Upper lobe of right lung (tissue), 1 donor: ENCODE measurements around the gene CMIP. TPM values are rescaled to one million over a fixed set of nuclear protein-coding genes. Genes with fewer than 3 reads are reported as not detected.

Source experiments
- ATAC-seq: fragments of 200-7000 bp; cut with Tn5 transposase; one replicate; pipeline ENCODE4 v1.9.1; 2020; ENCODE audit warnings: mild to moderate bottlenecking, moderate library complexity
- DNase-seq: peaks from one replicate; pipeline ENCODE4 v3.0.0-alpha.2; 2020
- H3K27ac ChIP-seq: fragments of 200-600 bp; one replicate; pipeline ENCODE4 v1.8.0; 2022
- H3K27me3 ChIP-seq: fragments of 200-600 bp; one replicate; pipeline ENCODE4 v1.8.0; 2022; ENCODE audit warnings: mild to moderate bottlenecking
- H3K36me3 ChIP-seq: fragments of 200-600 bp; one replicate; pipeline ENCODE4 v1.8.0; 2022
- H3K4me1 ChIP-seq: fragments of 200-600 bp; one replicate; pipeline ENCODE4 v1.8.0; 2022
- H3K4me3 ChIP-seq: fragments of 200-600 bp; one replicate; pipeline ENCODE4 v1.8.0; 2022; ENCODE audit warnings: mild to moderate bottlenecking
- H3K9me3 ChIP-seq: fragments of 200-600 bp; one replicate; pipeline ENCODE4 v1.8.0; 2022
- intact Hi-C: fragments of 100-400 bp; cut with DNase I; formaldehyde crosslinking; loops from one replicate; pipeline ENCODE4 v1.11.0; 2022
- total RNA-seq: library from RNA; stranded (reverse); fragmentation: NEBNext Ultra II Directional; extraction: Animal tissue kit (Norgen Biotek cat#: 25700); gene quantifications from one replicate; pipeline ENCODE4 v1.2.1, GENCODE V29; 2021
- TF ChIP-seq, protein P1 (sequence below): fragments of 200-600 bp; IDR thresholded peaks from one replicate; pipeline ENCODE4 v1.8.0; 2022; ENCODE audit warnings: antibody characterized with exemption
- donor health status: DM: no; HTN: yes; CAD: no; lungs with severe emphysema.

CMIP gene
- total RNA-seq, 1 donor from 2014 or later = 73.8 TPM

DNA sequence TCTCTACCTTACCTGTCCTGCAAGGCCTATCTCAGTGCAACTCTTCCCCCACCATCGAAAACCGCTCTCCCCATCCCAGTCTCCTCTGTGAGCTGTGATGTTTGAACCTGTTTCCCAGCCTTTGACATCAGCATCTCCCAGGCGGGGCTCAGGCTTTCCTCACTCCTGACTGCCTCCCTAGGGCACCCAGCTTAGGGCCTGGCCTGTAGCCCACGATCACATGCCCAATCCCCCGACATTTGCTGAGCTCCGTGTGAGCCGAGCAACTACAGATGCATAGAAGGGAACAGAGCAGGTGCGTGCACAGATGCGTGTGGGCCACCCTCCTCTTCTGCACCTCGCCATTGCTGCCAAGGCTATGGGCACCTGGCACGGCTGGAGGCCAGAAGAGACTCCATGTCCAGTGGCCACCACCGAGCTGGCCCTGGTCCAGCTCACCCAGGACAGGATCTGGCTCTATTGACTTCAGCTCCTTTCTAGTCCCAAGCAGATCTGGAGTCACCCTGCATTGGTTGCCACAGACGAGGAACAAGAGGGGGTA lies 35.5 kb upstream of the CMIP start:
- intact Hi-C loops = no loop called here
- Histone ChIP-seq H3K27ac (no peak overlapping the region), H3K9me3 (no peaks in the 10 kb centered on the region), H3K36me3 (no peaks in the 10 kb centered on the region), H3K4me1 (no peaks in the 10 kb centered on the region), H3K4me3 (no peak overlapping the region), H3K27me3 (no peaks in the 10 kb centered on the region)
- DNase-seq (no peak), ATAC-seq (no peak)
- TF ChIP-seq, protein P1, sequence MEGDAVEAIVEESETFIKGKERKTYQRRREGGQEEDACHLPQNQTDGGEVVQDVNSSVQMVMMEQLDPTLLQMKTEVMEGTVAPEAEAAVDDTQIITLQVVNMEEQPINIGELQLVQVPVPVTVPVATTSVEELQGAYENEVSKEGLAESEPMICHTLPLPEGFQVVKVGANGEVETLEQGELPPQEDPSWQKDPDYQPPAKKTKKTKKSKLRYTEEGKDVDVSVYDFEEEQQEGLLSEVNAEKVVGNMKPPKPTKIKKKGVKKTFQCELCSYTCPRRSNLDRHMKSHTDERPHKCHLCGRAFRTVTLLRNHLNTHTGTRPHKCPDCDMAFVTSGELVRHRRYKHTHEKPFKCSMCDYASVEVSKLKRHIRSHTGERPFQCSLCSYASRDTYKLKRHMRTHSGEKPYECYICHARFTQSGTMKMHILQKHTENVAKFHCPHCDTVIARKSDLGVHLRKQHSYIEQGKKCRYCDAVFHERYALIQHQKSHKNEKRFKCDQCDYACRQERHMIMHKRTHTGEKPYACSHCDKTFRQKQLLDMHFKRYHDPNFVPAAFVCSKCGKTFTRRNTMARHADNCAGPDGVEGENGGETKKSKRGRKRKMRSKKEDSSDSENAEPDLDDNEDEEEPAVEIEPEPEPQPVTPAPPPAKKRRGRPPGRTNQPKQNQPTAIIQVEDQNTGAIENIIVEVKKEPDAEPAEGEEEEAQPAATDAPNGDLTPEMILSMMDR = no peak

DNA sequence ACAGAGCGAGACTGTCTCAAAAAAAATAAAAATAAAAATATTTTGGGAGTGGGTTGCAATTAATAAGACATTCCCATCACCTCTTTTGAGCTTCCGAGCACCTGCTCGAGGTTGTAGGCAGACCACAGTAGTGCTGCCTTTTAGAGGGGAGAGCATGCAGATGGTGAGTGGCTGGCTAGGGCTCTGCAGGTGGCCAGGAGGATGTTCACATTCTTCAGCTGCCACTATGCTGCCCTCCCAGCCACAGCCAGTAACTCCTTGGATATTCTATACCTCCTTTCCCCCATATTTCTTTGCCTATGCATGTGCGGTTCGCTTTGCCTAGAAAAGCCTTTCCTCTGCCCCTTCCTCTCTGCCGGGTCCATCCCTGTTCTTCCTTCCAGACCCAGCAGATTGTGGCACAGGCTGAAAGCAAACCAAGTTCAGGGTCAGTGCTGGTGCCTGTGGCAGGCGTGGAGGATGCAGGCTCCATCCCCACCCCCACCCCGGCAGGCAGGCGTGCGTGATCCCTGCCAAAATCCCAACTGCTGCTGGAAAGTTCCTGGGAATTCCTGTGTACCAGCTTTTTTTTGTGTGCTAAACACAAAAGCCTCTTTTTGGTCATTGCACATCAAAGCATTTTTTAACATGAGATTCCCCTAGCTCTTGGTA lies 33.8 kb upstream of the CMIP start:
- TF ChIP-seq, protein P1 = no peak
- intact Hi-C loops = no loop called here
- no peaks in the 10 kb centered on the region for H3K36me3 ChIP-seq
- no peak overlapping the region for H3K4me3 ChIP-seq
- no peak overlapping the region for H3K27ac ChIP-seq
- H3K9me3 ChIP-seq = no peaks in the 10 kb centered on the region
- H3K4me1 ChIP-seq = no peaks in the 10 kb centered on the region
- DNase-seq (no peak), ATAC-seq (no peak)
- no peaks in the 10 kb centered on the region for H3K27me3 ChIP-seq

DNA sequence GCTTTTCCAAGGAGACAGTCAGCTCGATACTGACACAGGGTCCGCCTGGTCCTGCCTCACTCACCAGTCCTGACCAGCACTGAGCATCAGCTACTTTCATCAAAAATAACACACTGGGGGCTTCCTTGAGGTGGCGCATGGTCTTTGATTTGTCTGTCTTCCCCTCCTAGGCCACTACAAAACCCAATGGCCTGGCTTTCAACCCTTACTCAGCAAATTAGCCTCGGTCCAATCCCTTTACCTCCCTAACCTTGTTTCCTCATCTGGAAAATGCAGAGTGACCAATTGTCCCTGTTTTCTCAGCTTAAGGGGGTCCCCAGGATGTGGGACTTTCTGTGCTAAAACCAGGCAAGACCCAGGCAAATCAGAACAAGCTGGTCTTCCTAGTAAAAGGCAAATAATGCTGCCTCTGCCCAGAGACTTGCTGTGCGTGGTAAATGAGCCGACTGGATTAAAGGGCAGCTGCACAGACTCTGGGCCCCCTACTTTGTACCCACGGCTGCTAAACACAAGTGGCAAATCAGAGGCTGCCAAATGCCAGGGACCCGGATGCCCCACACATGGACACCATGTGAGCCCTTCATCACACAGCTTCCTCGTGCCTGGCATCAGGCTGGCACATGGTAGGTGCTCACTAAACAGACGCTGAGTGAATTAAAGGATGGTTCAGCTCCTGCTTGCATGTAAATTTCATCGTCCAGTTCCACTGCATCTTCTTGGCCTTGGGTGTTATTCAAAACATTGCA lies 31.2 kb upstream of the CMIP start:
- no peaks in the 10 kb centered on the region for H3K27me3 ChIP-seq
- no peak overlapping the region for H3K27ac ChIP-seq
- DNase-seq (no peak), ATAC-seq (no peak)
- no peak overlapping the region for H3K4me3 ChIP-seq
- intact Hi-C loops = no loop called here
- TF ChIP-seq, protein P1 = no peak
- no peaks in the 10 kb centered on the region for H3K36me3 ChIP-seq
- H3K4me1 ChIP-seq = no peaks in the 10 kb centered on the region
- H3K9me3 ChIP-seq = no peaks in the 10 kb centered on the region

DNA sequence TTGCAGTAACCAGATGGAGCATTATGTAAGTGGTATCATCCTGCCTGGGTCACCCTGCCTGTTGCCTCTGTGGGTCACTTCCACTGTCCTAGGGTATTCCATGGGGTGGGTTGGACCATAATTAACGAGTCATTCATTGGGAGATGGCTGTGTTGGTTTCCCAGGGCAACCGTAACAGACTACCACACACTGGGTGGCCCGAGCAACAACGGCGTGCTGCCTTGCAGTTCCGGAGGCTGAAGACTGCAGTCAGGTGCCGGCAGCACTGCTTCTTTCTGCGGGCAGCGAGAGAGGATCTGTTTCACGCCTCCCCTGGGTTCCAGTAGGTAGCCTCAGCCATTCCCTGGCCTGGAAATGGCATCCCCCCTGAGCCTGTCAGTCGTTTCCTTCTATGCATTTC lies 28.9 kb upstream of the CMIP start:
- Histone ChIP-seq H3K4me1 (no peaks in the 10 kb centered on the region), H3K9me3 (no peaks in the 10 kb centered on the region), H3K36me3 (no peaks in the 10 kb centered on the region), H3K27ac (no peak overlapping the region), H3K27me3 (no peaks in the 10 kb centered on the region), H3K4me3 (no peak overlapping the region)
- ATAC-seq = no peak
- TF ChIP-seq, protein P1 = no peak
- intact Hi-C loops = no loop called here
- DNase-seq = no peak

DNA sequence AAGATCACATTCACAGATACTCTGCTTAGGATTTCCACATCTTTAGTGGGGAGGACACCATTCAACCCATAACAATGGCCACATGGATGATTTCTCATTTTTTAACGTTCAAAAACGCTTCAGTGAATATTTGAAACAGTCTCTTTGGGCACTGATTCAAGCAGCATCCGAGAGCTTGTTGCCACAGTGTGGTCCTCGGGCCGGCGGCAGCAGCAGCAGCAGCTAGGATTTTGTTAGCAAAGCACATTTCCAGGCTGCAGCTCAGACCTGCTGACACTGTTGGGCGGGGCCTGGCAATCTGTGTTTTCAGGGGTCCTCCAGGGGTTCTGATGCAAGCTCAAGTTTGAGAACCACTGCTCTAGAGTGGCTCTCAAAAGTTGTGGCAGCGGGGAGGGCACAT lies 27.9 kb upstream of the CMIP start:
- H3K9me3 ChIP-seq = no peaks in the 10 kb centered on the region
- H3K27me3 ChIP-seq = no peaks in the 10 kb centered on the region
- no peaks in the 10 kb centered on the region for H3K4me1 ChIP-seq
- DNase-seq (no peak), ATAC-seq (no peak)
- TF ChIP-seq, protein P1 = no peak
- intact Hi-C loops = no loop called here
- no peak overlapping the region for H3K4me3 ChIP-seq
- no peak overlapping the region for H3K27ac ChIP-seq
- H3K36me3 ChIP-seq = no peaks in the 10 kb centered on the region
